Measurements from ENCODE around the gene UBE2E3.
A peak's percentile ranks its signal among the peaks of the same experiment; 100 is the strongest.
"Not testable (repeated sequence)": the region's sequence is repeated elsewhere in the genome, so short reads cannot be mapped to it uniquely, and the experiment has no call there.

UBE2E3 gene

GRCh38 chr2:181085734-181086133 is 105.3 kb downstream of the UBE2E3 start:
- no peak for DNase-seq

DNA sequence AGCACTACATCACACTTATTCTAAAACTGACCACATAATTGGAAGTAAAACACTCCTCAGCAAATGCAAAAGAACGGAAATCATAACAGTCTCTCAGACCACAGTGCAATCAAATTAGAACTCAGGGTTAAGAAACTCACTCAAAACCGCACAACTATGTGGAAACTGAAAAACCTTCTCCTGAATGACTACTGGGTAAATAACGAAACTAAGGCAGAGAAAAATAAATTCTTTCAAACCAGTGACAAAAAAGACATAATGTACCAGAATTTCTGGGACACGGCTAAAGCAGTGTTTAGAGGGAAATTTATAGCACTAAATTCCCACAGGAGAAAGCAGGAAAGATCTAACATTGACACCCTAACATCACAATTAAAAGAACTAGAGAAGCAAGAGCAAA is 111.5 kb downstream of the UBE2E3 start:
- DNase-seq, result not testable (repeated sequence)

DNA sequence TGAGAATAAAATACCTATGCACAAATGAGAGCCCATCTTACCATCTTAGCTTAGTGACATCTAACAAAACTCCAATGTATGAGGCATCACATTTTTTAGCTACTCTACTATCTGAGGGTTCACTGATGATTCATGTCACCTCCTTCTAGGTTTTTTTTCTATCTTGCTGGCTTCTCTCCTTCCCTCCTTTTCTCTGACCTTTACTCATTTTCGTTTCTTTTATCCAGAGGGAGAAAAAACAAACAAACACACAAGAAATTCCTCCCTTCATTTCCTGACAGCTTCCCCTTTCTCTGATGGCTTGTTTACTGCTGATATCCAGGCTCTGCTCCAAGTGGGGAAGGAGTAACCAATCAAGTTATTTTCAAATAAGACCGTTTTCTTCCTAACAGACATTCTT is 115.1 kb downstream of the UBE2E3 start:
- no peak for DNase-seq

- no peak for DNase-seq
Observed at GRCh38 chr2:181103659-181104058, 123.3 kb downstream of the UBE2E3 start.

DNA sequence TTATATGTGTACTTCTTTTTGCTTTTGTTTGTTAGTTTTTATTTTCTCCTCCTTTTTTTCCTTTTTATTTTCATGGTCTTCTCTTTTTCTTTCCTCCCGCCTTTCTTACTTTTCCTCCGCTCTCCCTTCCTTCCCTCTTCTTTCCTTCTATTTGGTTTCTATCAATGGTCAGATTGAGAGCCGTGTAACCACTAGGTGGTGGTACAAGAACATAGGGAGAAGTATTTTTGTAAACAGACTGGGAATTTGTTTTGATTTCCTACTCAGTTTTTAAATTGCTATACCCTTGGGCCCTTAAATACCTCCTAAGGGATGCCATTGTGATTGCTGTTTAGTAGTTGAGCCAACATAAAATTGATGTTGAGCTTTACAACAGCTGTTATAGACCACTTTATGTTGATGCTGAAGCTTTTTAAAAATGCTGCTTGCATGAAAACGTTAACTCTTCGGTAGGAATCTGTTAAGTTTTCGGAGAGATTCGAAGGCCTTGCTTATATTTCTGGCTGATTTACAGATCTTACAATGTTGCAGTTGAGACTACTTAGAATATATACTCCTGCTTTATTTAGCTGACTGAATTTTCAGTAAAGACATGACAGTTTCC is 124.2 kb downstream of the UBE2E3 start:
- DNase-seq, result peak; percentile 67

GRCh38 chr2:181105562-181105961 is 125.2 kb downstream of the UBE2E3 start:
- DNase-seq, result no peak

DNA sequence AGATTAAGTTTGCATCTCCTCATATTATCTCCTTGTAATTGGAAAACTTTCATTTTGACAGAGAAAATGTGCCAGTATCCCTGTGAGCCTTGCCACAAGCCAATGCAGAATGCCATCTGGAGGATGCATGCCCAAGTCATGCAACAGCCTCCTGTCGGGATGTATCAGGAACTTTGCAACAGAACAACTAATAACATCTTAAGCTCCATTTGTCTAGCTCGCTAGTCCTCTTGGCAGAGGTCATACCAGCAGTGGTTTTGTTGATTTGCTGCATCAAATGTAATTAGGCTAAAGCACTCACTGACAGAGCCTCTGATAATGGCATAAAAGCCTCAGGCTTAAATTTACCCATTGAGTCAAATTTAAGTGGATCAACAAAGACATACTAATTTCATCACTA is 125.8 kb downstream of the UBE2E3 start:
- DNase-seq, result no peak

- peak; percentile 48 for DNase-seq
Observed at GRCh38 chr2:181106789-181107627, 126.6 kb downstream of the UBE2E3 start.

- no peak for DNase-seq
Observed at GRCh38 chr2:181107628-181107945, 127.2 kb downstream of the UBE2E3 start.

DNA sequence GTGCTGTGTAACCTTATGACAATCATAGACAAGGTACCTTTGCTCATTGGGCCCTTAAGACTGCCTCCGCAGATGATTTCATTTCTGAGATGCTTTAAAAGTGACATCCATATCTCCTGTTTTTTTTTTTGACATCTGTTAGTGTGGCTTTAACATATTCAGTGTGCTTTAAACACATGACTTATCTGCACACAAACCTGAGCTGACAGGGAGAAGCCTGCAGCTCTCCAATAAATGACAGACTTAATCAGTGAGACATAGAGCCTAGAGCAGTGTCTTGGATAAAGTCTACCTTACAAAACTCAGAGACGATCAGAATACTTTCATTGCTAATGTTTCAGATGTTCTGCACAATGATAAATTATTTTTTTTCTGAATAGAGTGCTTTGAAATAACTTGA is 130.7 kb downstream of the UBE2E3 start:
- DNase-seq, result no peak

DNA sequence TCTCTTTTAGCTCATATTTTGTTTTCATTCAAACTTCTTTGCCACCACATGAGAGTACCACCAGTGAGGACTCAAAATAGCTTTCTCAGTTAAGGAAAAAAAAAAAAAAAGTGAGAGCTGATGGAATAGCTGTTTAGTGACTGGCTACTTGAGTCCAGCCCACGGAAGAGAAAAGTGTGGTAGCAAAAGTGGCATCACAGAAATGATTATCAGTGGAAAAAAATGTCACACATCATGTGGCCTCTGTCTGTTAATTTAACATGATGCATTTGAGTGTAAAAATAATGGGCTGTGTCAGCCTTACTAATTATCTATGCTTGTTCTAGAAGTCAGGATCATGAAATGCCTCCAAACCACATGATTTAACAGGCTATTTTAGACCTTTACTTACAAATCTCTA is 132.5 kb downstream of the UBE2E3 start:
- DNase-seq, result no peak
